ENCODE results near the gene GPR4. TPM values are rescaled to one million over a fixed set of nuclear protein-coding genes. Genes with fewer than 3 reads are reported as not detected.
A peak's percentile ranks its signal among the peaks of the same experiment; 100 is the strongest.

The GPR4 gene
- total and polyA plus RNA-seq, 2 of the 8 experiments (the other 6 are each of a cell fraction or from before 2014, with no cell fraction given) = 0.19 to 0.39 TPM

DNA sequence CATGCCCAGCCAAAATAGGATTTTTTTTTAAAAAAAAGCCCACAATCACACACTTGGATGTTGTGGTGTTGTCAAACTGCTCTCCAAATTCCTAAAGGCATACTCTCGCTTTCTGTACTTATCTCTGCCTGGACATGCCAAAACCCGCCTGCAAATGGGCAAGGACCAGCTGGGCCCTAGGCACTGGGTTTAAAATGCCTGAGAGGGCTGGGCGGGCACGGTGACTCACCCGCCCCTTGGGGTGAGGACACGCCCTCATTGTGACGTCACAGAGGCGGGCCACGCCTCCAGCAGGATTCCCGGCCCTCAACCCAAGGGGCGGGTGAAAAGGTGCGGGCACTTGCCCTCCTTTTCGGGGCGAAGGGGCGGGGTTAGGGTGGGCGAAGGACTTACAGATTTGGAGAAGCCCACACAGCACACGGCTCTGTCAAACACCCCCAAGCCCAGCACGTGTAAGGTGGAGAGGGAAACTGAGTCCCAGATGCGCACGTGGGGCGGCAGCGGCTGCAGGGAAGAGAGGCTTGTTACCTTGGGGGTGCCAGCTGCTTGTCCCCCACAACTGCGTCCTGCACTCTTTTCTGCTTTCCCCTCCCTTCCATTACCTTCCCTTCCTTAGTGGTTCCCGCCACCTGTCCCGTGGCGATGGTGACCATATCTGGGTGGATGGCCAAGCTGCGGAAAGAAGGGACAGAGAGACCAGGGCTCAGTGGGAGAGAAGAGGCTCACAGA is 30.6 kb upstream of the GPR4 start (continued):
- TF ChIP-seq, protein P1, sequence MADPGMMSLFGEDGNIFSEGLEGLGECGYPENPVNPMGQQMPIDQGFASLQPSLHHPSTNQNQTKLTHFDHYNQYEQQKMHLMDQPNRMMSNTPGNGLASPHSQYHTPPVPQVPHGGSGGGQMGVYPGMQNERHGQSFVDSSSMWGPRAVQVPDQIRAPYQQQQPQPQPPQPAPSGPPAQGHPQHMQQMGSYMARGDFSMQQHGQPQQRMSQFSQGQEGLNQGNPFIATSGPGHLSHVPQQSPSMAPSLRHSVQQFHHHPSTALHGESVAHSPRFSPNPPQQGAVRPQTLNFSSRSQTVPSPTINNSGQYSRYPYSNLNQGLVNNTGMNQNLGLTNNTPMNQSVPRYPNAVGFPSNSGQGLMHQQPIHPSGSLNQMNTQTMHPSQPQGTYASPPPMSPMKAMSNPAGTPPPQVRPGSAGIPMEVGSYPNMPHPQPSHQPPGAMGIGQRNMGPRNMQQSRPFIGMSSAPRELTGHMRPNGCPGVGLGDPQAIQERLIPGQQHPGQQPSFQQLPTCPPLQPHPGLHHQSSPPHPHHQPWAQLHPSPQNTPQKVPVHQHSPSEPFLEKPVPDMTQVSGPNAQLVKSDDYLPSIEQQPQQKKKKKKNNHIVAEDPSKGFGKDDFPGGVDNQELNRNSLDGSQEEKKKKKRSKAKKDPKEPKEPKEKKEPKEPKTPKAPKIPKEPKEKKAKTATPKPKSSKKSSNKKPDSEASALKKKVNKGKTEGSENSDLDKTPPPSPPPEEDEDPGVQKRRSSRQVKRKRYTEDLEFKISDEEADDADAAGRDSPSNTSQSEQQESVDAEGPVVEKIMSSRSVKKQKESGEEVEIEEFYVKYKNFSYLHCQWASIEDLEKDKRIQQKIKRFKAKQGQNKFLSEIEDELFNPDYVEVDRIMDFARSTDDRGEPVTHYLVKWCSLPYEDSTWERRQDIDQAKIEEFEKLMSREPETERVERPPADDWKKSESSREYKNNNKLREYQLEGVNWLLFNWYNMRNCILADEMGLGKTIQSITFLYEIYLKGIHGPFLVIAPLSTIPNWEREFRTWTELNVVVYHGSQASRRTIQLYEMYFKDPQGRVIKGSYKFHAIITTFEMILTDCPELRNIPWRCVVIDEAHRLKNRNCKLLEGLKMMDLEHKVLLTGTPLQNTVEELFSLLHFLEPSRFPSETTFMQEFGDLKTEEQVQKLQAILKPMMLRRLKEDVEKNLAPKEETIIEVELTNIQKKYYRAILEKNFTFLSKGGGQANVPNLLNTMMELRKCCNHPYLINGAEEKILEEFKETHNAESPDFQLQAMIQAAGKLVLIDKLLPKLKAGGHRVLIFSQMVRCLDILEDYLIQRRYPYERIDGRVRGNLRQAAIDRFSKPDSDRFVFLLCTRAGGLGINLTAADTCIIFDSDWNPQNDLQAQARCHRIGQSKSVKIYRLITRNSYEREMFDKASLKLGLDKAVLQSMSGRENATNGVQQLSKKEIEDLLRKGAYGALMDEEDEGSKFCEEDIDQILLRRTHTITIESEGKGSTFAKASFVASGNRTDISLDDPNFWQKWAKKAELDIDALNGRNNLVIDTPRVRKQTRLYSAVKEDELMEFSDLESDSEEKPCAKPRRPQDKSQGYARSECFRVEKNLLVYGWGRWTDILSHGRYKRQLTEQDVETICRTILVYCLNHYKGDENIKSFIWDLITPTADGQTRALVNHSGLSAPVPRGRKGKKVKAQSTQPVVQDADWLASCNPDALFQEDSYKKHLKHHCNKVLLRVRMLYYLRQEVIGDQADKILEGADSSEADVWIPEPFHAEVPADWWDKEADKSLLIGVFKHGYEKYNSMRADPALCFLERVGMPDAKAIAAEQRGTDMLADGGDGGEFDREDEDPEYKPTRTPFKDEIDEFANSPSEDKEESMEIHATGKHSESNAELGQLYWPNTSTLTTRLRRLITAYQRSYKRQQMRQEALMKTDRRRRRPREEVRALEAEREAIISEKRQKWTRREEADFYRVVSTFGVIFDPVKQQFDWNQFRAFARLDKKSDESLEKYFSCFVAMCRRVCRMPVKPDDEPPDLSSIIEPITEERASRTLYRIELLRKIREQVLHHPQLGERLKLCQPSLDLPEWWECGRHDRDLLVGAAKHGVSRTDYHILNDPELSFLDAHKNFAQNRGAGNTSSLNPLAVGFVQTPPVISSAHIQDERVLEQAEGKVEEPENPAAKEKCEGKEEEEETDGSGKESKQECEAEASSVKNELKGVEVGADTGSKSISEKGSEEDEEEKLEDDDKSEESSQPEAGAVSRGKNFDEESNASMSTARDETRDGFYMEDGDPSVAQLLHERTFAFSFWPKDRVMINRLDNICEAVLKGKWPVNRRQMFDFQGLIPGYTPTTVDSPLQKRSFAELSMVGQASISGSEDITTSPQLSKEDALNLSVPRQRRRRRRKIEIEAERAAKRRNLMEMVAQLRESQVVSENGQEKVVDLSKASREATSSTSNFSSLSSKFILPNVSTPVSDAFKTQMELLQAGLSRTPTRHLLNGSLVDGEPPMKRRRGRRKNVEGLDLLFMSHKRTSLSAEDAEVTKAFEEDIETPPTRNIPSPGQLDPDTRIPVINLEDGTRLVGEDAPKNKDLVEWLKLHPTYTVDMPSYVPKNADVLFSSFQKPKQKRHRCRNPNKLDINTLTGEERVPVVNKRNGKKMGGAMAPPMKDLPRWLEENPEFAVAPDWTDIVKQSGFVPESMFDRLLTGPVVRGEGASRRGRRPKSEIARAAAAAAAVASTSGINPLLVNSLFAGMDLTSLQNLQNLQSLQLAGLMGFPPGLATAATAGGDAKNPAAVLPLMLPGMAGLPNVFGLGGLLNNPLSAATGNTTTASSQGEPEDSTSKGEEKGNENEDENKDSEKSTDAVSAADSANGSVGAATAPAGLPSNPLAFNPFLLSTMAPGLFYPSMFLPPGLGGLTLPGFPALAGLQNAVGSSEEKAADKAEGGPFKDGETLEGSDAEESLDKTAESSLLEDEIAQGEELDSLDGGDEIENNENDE (IDR thresholded peaks at IDR 0.05; ENCODE audit: insufficient replicate concordance, low read length) = no peak
- TF ChIP-seq RFX5 (IDR thresholded peaks at IDR 0.05; ENCODE audit: borderline replicate concordance, low read depth, low read length) (no peak), BCL11A (IDR thresholded peaks at IDR 0.05; ENCODE audit: low read depth in 2 of 2, low read length in 2 of 2) (no peak), SIN3A (conservative IDR thresholded peaks at IDR 0.05 in 1 of 2, IDR thresholded peaks at IDR 0.05 in 1 of 2; ENCODE audit: low read depth in 1 of 2, low read length in 2 of 2) (peak in 1 of 2 experiments; percentile 57; a peak in 1 of 4 replicates), SP2 (IDR thresholded peaks at IDR 0.05; ENCODE audit: low read length) (no peak), SP4 (IDR thresholded peaks at IDR 0.05; ENCODE audit: low read length) (0 out of 2 replicates have a peak, but pooled peaks have one; percentile 46)
- TF ChIP-seq, protein P2, sequence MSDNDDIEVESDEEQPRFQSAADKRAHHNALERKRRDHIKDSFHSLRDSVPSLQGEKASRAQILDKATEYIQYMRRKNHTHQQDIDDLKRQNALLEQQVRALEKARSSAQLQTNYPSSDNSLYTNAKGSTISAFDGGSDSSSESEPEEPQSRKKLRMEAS (IDR thresholded peaks at IDR 0.05) = peak; percentile 71
- TF ChIP-seq, protein P3, sequence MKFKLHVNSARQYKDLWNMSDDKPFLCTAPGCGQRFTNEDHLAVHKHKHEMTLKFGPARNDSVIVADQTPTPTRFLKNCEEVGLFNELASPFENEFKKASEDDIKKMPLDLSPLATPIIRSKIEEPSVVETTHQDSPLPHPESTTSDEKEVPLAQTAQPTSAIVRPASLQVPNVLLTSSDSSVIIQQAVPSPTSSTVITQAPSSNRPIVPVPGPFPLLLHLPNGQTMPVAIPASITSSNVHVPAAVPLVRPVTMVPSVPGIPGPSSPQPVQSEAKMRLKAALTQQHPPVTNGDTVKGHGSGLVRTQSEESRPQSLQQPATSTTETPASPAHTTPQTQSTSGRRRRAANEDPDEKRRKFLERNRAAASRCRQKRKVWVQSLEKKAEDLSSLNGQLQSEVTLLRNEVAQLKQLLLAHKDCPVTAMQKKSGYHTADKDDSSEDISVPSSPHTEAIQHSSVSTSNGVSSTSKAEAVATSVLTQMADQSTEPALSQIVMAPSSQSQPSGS (IDR thresholded peaks at IDR 0.05; ENCODE audit: low read length) = no peak
